H7 (cell line): ENCODE measurements around the gene WFDC11. TPM values are rescaled to one million over a fixed set of nuclear protein-coding genes. Genes with fewer than 3 reads are reported as not detected.

Source experiments
- total RNA-seq: library from RNA; depleted of rRNA; stranded (reverse); fragments of >200 nt; shearing (Covaris generic); gene quantifications from 2 replicates; pipeline ENCODE4 v1.2.3, GENCODE V29; 2014; rRNA removed

The WFDC11 gene
- total RNA-seq, 1 experiment from 2014 or later: not detected

Other genes starting within 250 kb of the WFDC11 start
- gene WFDC2, start 200.5 kb downstream of the WFDC11 start, total RNA-seq: 10.0 and 16.5 TPM in 2 replicates
- gene SPINT3, start 154.6 kb downstream of the WFDC11 start, total RNA-seq: not detected in 2 replicates
- not detected in 2 replicates for gene WFDC6, start 130.8 kb downstream of the WFDC11 start, total RNA-seq
- 0.03 TPM in 1 of 2 replicates, not detected in the other for gene EPPIN, start 122.8 kb downstream of the WFDC11 start, total RNA-seq
- not detected in 2 replicates for gene WFDC8, start 91.0 kb downstream of the WFDC11 start, total RNA-seq
- gene WFDC10A, start 40.5 kb downstream of the WFDC11 start, total RNA-seq: 0.33 TPM in 1 of 2 replicates, not detected in the other
- gene WFDC9, start 39.0 kb downstream of the WFDC11 start, total RNA-seq: not detected in 2 replicates
- gene WFDC13, start 31.8 kb upstream of the WFDC11 start, total RNA-seq: not detected in 2 replicates
- gene WFDC10B, start 34.8 kb upstream of the WFDC11 start, total RNA-seq: 0.52 TPM in 1 of 2 replicates, not detected in the other
- not detected in 2 replicates for gene SPINT4, start 52.1 kb upstream of the WFDC11 start, total RNA-seq
- 0.59 TPM in 1 of 2 replicates, not detected in the other for gene WFDC3, start 121.6 kb upstream of the WFDC11 start, total RNA-seq
- 21.4 and 24.2 TPM in 2 replicates for gene DNTTIP1, start 121.7 kb upstream of the WFDC11 start, total RNA-seq
- 265 and 278 TPM in 2 replicates for gene UBE2C, start 142.4 kb upstream of the WFDC11 start, total RNA-seq
- gene TNNC2, start 157.1 kb upstream of the WFDC11 start, total RNA-seq: 0.42 and 0.70 TPM in 2 replicates
- gene SNX21, start 163.6 kb upstream of the WFDC11 start, total RNA-seq: 22.5 and 22.7 TPM in 2 replicates
- gene ACOT8, start 187.2 kb upstream of the WFDC11 start, total RNA-seq: 57.1 and 59.7 TPM in 2 replicates
- 5.4 and 5.7 TPM in 2 replicates for gene ZSWIM3, start 187.4 kb upstream of the WFDC11 start, total RNA-seq
- gene ZSWIM1, start 211.0 kb upstream of the WFDC11 start, total RNA-seq: 13.3 and 17.8 TPM in 2 replicates
- 0.41 and 5.1 TPM in 2 replicates for gene SPATA25, start 217.4 kb upstream of the WFDC11 start, total RNA-seq
- gene NEURL2, start 221.0 kb upstream of the WFDC11 start, total RNA-seq: 8.1 and 10.2 TPM in 2 replicates
- gene CTSA, start 221.1 kb upstream of the WFDC11 start, total RNA-seq: 38.7 and 41.8 TPM in 2 replicates
- gene PLTP, start 241.9 kb upstream of the WFDC11 start, total RNA-seq: 87.3 and 104 TPM in 2 replicates